Left lobe of liver (tissue), 2 donors: ENCODE measurements around the gene SLC12A7. TPM values are rescaled to one million over a fixed set of nuclear protein-coding genes. Genes with fewer than 3 reads are reported as not detected.
"Not testable (repeated sequence)": the region's sequence is repeated elsewhere in the genome, so short reads cannot be mapped to it uniquely, and the experiment has no call there.

Source experiments
- ATAC-seq: fragments of 200-7000 bp; cut with Tn5 transposase; one replicate; pipeline ENCODE4 v1.9.1; 2020; ENCODE audit warnings: mild to moderate bottlenecking, moderate library complexity
- DNase-seq: peaks from one replicate; pipeline ENCODE4 v3.0.0-alpha.2; 2020; ENCODE audit warnings: low spot score
- total RNA-seq: library from RNA; stranded (reverse); gene quantifications from one replicate; pipeline ENCODE4 v1.2.1, GENCODE V29; 2021
- donor health status: DM: no; HTN: no; CAD: no; lungs with moderate emphysema.
- donor health status: DM: no; HTN: yes; CAD: no.

The SLC12A7 gene
- total RNA-seq, 1 donor from 2014 or later = 56.5 TPM

- no peak for DNase-seq
Observed at GRCh38 chr5:1067141-1068121, 44.4 kb downstream of the SLC12A7 start.

GRCh38 chr5:1066676-1067075 is 45.2 kb downstream of the SLC12A7 start:
- DNase-seq (no peak), ATAC-seq (no peak)

More at GRCh38 chr5:1067141-1068121, 44.4 kb downstream of the SLC12A7 start:
- no peak for ATAC-seq

GRCh38 chr5:1065891-1066650 is 45.8 kb downstream of the SLC12A7 start:
- no peak for DNase-seq

GRCh38 chr5:1065143-1065750 is 46.6 kb downstream of the SLC12A7 start:
- no peak for DNase-seq
- ATAC-seq = peak; percentile 2

More at GRCh38 chr5:1065891-1066650, 45.8 kb downstream of the SLC12A7 start:
- no peak for ATAC-seq

GRCh38 chr5:1064383-1065142 is 47.3 kb downstream of the SLC12A7 start:
- no peak for DNase-seq

GRCh38 chr5:1063661-1064382 is 48.0 kb downstream of the SLC12A7 start:
- DNase-seq (no peak), ATAC-seq (no peak)

More at GRCh38 chr5:1064383-1065142, 47.3 kb downstream of the SLC12A7 start:
- ATAC-seq = no peak

- no peak for DNase-seq
- no peak for ATAC-seq
Observed at GRCh38 chr5:1062761-1063568, 48.9 kb downstream of the SLC12A7 start.

GRCh38 chr5:1061916-1062315 is 49.9 kb downstream of the SLC12A7 start:
- no peak for DNase-seq
- no peak for ATAC-seq

- DNase-seq, ATAC-seq: not testable (repeated sequence)
Observed at GRCh38 chr5:1061292-1061691, 50.6 kb downstream of the SLC12A7 start.

- no peak for DNase-seq
- ATAC-seq = peak; percentile 2
Observed at GRCh38 chr5:1060535-1060981, 51.3 kb downstream of the SLC12A7 start.

GRCh38 chr5:1059884-1060263 is 52.0 kb downstream of the SLC12A7 start:
- ATAC-seq = peak; percentile 83
- DNase-seq = peak; percentile 89

- DNase-seq = no peak
Observed at GRCh38 chr5:1058988-1059883, 52.6 kb downstream of the SLC12A7 start.

GRCh38 chr5:1058083-1058945 is 53.5 kb downstream of the SLC12A7 start:
- ATAC-seq (no peak), DNase-seq (no peak)

More at GRCh38 chr5:1058988-1059883, 52.6 kb downstream of the SLC12A7 start:
- ATAC-seq = peak; percentile 1

GRCh38 chr5:1057485-1058082 is 54.3 kb downstream of the SLC12A7 start:
- DNase-seq (no peak), ATAC-seq (no peak)

GRCh38 chr5:1056611-1057484 is 55.0 kb downstream of the SLC12A7 start:
- ATAC-seq (no peak), DNase-seq (no peak)
